Urinary bladder (tissue), 4 donors: ENCODE measurements around the gene GCG. TPM values are rescaled to one million over a fixed set of nuclear protein-coding genes. Genes with fewer than 3 reads are reported as not detected.
A peak's percentile ranks its signal among the peaks of the same experiment; 100 is the strongest.

Experiments
- DNase-seq: peaks from one replicate; pipeline ENCODE4 v3.0.0-alpha.2; 2015; ENCODE audit errors: extremely low spot score
- H3K27ac ChIP-seq: one replicate; pipeline ENCODE4 v1.5.1; 2013; ENCODE audit warnings: low read depth, mild to moderate bottlenecking, moderate library complexity
- H3K36me3 ChIP-seq: one replicate; pipeline ENCODE4 v1.6.1; 2013; ENCODE audit warnings: mild to moderate bottlenecking, moderate library complexity; ENCODE audit not compliant: insufficient read depth
- H3K4me1 ChIP-seq: one replicate; pipeline ENCODE4 v1.6.1; 2013; ENCODE audit warnings: mild to moderate bottlenecking, moderate library complexity; ENCODE audit not compliant: insufficient read depth
- H3K4me3 ChIP-seq: one replicate; pipeline ENCODE4 v1.5.1; 2013; ENCODE audit warnings: low read depth, low read length
- WGBS: extraction: QIAGEN DNeasy Blood & Tissue Kit; methylation state at CpG from one replicate; pipeline ENCODE4 v1.1.7; 2013; 5-methylcytosine and 5-hydroxymethylcytosine counted together
- polyA plus RNA-seq: library from polyadenylated mRNA; stranded (reverse); fragments of 200-250 nt; gene quantifications from one replicate; pipeline ENCODE4 v1.2.3, GENCODE V29; 2013
- total RNA-seq: library from RNA; depleted of rRNA; stranded (reverse); fragments of >200 nt; gene quantifications from one replicate; pipeline ENCODE4 v1.2.3, GENCODE V29; 2014
- donor health status: healthy with polysubstance abuse.
- donor health status: healthy.

The GCG gene
- total and polyA plus RNA-seq, 2 donors, result not detected

DNA sequence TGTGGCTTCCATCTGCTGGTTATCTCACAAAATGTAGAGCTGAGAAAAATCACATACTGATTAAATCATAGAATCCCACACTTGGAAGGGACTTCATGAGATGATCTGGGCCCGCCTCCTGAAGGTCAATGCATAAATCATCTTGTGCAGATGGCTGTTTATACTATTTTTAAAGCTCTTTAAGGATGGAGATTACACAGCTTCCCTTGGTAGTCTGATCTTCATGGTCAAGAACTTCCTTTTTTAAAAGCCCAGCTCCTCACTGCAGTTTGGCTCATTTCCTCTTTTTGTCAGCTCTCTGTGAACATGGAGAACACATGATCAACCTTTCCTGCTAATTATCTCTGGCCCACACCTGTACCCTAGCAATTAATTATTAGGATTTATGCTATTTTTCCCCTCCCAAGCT, 25.9 kb downstream of the GCG start:
- Histone ChIP-seq H3K4me1 (no peaks in the 10 kb centered on the region), H3K4me3 (no peak overlapping the region), H3K36me3 (no peaks in the 10 kb centered on the region), H3K27ac (no peak overlapping the region)
- peak; percentile 31 for DNase-seq
- 27% methylated on average over 1 of the region's 1 CpG for WGBS

DNA sequence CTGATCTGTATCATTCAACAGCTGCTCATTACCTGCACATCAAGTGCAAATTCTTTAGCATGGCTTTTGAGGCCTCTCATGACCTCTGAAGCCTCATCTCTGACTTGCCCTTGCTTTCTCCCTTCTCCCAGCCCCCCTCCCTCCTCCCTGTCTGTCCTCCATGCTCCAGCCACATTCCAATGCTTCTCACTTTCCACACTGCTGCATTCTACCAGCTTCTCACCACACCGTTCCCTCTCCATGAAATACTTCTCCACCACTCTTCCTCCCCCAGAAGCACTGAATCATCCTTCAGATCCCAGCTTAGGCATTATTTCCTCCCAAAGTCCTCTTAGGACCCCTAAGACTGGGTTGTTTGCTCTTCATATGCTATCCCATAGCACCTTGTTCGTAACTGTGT, 26.9 kb downstream of the GCG start:
- no peak for DNase-seq
- WGBS, result 66% methylated on average over 2 of the region's 2 CpGs
- no peaks in the 10 kb centered on the region for H3K36me3 ChIP-seq
- H3K4me3 ChIP-seq, result no peak overlapping the region
- no peaks in the 10 kb centered on the region for H3K4me1 ChIP-seq
- H3K27ac ChIP-seq, result no peak overlapping the region

DNA sequence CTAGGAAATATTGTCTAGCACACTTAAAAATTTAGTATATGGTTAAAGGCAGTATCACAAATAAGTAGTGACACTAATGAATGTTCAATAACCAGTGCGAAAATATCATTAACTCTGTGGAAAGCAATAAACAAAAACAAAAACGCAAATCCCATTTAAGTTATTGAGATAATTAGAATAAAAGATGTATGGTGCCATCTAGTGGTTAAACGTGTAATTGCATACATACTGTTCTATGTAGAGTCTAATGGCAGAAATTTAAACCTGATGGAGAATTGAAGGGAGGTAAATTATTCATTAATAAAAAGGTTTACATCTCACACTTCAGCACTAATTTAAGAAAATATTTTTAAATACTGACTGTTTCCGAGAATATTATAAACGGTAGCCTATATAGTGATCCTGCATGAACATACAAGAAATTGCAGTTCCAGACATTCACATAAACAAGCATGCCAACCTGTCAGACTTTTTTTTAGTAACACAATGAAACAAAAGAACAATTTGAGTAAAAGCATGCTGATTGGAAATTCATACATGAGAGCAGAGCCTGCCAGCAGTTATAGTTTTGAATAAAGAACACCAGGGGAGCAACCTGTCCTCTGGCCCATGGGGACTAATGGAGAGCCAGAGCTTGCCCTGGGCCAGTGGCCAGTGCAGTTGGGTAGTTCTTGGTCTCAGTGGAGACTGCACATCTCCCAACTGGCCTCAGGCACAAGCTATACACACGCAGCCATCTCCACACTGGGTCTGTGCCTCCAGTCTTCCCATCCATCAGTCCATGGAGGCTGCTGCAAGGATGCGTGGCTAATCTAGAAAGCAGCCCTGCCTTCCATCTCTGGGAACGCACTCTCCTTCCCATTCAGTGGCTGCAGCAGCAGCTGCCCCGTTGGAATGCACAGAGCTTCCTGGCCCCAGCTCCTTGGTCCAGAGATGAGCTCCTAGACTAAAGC, 28.0 kb downstream of the GCG start:
- no peak overlapping the region for H3K4me3 ChIP-seq
- H3K36me3 ChIP-seq, result no peaks in the 10 kb centered on the region
- WGBS, result 35% methylated on average over 9 of the region's 9 CpGs
- H3K4me1 ChIP-seq, result no peaks in the 10 kb centered on the region
- H3K27ac ChIP-seq, result no peak overlapping the region
- peak; percentile 11 for DNase-seq

- WGBS, result 63% methylated on average over 7 of the region's 7 CpGs
- DNase-seq, result no peak
- Histone ChIP-seq H3K36me3 (no peaks in the 10 kb centered on the region), H3K27ac (no peak overlapping the region), H3K4me1 (no peaks in the 10 kb centered on the region), H3K4me3 (no peak overlapping the region)
These were observed 33.6 kb downstream of the GCG start for GRCh38 chr2:162118166-162119031.

DNA sequence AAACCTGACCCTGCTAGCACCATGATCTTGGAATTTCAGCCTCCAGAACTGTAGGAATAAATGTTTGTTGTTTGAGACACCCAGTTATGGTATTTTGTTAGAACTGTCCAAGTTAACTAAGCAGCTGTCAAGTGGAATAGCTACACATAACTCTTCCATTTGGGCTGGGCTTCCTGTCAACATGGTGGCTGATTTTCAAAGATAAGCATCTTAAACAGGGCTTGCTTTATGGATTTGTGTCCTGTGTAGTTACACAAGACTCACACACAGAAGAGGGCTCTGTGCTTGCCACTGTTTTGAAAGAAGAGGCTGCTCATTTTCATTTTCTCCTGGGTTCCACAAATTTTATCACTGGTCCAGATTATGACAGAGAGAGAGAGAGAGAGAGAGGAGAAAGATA, 35.7 kb downstream of the GCG start:
- H3K27ac ChIP-seq, result no peak overlapping the region
- no peaks in the 10 kb centered on the region for H3K36me3 ChIP-seq
- DNase-seq, result no peak
- H3K4me1 ChIP-seq, result no peaks in the 10 kb centered on the region
- H3K4me3 ChIP-seq, result no peak overlapping the region

DNA sequence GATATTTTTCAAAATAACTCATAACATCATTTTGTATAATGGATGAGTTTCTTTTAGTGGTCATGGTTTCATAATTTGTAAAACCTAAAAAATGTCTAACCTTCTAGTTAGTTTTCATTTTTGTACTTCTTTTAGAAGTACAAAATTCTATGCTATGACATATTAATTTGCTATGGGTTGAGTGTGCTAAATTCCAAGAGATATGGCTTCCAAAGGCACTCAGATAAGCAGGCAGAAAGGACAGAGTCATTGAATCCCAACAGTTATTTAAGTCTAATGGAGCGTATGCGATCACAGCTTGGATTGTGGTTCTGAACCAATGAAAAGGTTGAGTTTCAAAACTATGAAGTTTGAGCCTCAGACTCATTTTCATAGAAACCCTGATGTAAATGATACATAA, 37.0 kb downstream of the GCG start:
- no peak overlapping the region for H3K4me3 ChIP-seq
- DNase-seq, result no peak
- WGBS, result 98% methylated on average over 2 of the region's 2 CpGs

DNA sequence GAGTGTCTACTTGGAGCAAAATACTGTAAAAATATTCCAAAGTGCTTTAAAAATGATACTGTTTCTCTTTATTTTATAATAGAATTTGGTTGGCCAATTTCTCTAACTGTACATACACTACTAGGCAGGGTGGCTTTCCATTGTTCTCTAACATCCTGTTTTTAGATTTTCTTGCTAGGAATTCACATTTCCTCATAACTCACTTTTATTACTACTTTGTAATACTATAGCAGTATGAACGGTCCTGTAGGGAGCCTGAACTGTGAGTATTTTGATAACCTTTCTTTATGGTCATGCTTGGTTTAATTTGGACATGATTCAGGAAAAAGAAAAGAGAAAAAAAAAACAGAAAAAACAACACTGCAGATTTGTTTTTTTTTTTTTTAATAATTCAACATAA, 37.8 kb downstream of the GCG start:
- Histone ChIP-seq H3K27ac (no peak overlapping the region), H3K36me3 (no peaks in the 10 kb centered on the region), H3K4me1 (no peaks in the 10 kb centered on the region), H3K4me3 (no peak overlapping the region)
- DNase-seq, result no peak
- WGBS, result 53% methylated on average over 1 of the region's 1 CpG

More for the DNA sequence above, 37.0 kb downstream of the GCG start:
- H3K27ac ChIP-seq, result no peak overlapping the region
- H3K4me1 ChIP-seq, result no peaks in the 10 kb centered on the region
- H3K36me3 ChIP-seq, result no peaks in the 10 kb centered on the region

- DNase-seq, result no peak
- no peaks in the 10 kb centered on the region for H3K36me3 ChIP-seq
- WGBS, result 55% methylated on average over 1 of the region's 1 CpG
- no peaks in the 10 kb centered on the region for H3K4me1 ChIP-seq
- H3K4me3 ChIP-seq, result no peak overlapping the region
- H3K27ac ChIP-seq, result no peak overlapping the region
These were observed 38.3 kb downstream of the GCG start for GRCh38 chr2:162113776-162114168.

DNA sequence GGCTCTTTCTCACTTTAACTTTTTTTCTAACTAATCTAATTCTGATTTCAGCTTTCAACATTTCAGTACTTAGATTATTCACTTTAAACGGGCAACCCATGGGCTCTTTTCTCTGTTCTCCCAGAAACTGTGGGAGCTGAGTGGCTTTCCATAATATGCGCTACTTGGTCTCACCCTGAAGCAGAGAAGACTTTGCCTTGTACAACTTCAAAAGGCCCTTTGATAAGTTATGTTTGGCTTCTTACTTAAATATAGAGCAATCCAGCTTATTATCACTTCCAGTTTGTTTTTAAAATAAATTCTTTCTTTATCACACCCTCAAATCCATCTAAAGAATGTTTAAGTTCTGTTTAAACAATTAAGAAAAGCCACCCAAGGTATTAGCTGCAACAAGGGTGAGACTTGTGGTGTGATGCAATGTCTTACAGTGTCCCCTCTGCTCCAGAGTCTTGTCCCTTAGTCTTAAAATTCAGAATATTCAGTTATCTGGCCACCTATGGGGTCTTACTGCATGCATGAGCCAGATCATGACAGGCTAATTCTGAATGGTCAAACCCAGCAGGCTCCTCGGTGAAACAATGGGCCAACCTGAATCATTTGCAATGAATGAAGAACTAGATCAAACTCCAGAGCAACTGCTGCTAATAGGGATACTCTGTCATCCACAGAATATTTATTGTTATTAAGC, 38.8 kb downstream of the GCG start:
- no peak overlapping the region for H3K4me3 ChIP-seq
- H3K36me3 ChIP-seq, result no peaks in the 10 kb centered on the region
- WGBS, result 87% methylated on average over 3 of the region's 3 CpGs
- no peak for DNase-seq
- H3K4me1 ChIP-seq, result no peaks in the 10 kb centered on the region
- H3K27ac ChIP-seq, result no peak overlapping the region

DNA sequence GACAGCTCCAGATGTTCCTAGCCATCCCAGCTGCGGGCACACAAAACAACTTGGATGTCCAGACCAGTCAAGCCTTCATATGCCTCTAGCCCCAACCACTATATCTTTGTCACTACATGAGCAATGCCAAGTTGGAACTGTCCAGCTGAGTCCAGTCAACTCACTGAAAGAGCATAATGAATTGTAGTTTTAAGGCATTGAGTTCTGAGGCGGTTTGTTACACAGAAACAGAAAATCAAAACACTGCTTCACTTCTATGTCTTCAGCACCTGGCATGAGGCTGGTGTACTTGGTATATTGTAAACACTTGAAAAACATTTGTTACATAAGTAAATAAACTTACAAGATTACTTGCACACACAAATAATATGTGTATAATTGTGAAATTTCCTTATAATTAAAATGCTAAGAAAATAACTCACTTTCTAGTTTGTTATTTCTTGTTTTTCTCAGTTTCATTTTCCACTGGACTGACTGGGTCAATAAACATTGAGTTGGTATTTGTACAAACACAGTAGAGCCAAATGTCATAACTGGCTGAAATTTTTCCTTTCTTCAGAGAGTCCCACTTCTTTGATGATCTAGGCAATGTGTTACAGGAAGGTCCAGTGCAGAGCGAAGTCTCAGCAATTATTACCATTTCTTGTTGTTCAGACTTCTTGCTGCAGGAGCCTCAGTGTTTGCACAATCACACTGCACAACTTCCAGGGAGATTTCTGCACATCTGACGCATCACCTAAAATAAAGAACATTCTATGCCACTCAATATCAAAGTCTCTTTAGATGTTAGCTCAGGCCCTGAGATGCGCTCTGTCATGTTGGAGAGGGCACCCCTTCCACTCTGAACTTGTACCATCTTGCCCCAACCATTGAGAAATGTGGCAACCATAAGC, 39.8 kb downstream of the GCG start:
- 89% methylated on average over 5 of the region's 5 CpGs for WGBS
- no peak for DNase-seq
- Histone ChIP-seq H3K36me3 (no peaks in the 10 kb centered on the region), H3K4me1 (no peaks in the 10 kb centered on the region), H3K27ac (no peak overlapping the region), H3K4me3 (no peak overlapping the region)

DNA sequence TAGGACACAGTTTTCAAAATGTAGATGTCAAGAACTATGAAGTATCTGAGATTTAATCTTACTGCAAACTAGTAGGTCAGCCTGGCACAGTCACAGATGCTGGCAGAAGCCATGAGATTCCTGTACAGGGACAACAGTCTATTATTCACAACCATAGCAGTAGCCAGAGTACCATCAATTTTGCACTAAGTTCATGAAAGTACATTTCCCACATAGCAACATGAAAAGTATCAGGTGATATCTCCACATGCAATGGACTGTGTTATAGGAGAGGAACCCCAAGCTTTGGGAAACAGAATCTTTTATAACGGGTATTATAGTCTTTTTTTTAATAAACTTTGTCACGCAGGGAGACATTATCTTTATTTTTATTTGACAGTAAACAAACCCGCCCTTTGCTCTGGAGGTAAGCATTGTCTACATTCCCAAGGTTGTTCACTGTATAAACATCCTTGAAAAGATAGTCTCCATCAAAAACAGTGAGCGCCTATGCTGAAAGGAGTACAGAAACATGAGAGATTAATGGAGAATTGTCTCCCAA, 44.6 kb downstream of the GCG start:
- no peak overlapping the region for H3K4me3 ChIP-seq
- DNase-seq, result no peak
- H3K27ac ChIP-seq, result no peak overlapping the region
- 55% methylated on average over 4 of the region's 4 CpGs for WGBS
- no peaks in the 10 kb centered on the region for H3K36me3 ChIP-seq
- no peaks in the 10 kb centered on the region for H3K4me1 ChIP-seq

DNA sequence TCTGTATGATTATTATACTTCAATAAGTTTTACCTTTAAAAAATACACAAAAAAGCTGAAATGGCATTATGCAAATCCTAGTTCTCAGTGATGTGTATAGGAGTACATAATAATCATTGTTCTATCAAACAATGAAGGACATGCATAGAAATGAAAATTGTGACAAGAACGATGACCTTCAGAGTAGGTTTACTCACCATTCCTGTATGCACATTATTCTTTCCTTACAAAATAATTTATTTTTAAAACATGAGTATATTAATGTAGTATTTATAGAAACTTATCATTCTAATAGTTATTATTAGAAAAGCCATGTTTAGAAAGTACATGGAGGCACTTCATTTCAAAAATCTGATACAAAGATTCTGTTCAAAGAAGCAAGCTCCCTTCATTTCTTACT, 45.3 kb downstream of the GCG start:
- 83% methylated on average over 1 of the region's 1 CpG for WGBS
- Histone ChIP-seq H3K4me1 (no peaks in the 10 kb centered on the region), H3K4me3 (no peak overlapping the region), H3K36me3 (no peaks in the 10 kb centered on the region), H3K27ac (no peak overlapping the region)
- DNase-seq, result no peak
